HG03025 (cell line): ENCODE data around the gene SCFD2.
A peak's percentile ranks its signal among the peaks of the same experiment; 100 is the strongest.
"Not testable (repeated sequence)": the region's sequence is repeated elsewhere in the genome, so short reads cannot be mapped to it uniquely, and the experiment has no call there.

Experiments used
- ATAC-seq: cut with Tn5 transposase; IDR thresholded peaks from one replicate; pipeline ENCODE4 v1.9.1; 2021; ENCODE audit warnings: mild to moderate bottlenecking, moderate library complexity; ENCODE audit not compliant: unreplicated experiment, low FRiP score

The SCFD2 gene

GRCh38 chr4:53064609-53065008 is 301.3 kb downstream of the SCFD2 start:
- no peak for ATAC-seq

GRCh38 chr4:53061091-53061850 is 304.6 kb downstream of the SCFD2 start:
- no peak for ATAC-seq

- peak; percentile 49 for ATAC-seq
These were observed 305.6 kb downstream of the SCFD2 start for GRCh38 chr4:53060278-53060677.

GRCh38 chr4:53059871-53060270 is 306.0 kb downstream of the SCFD2 start:
- ATAC-seq, result peak; percentile 14

- ATAC-seq, result no peak
These were observed 306.6 kb downstream of the SCFD2 start for GRCh38 chr4:53059256-53059655.

- ATAC-seq, result no peak
These were observed 308.2 kb downstream of the SCFD2 start for GRCh38 chr4:53057679-53058078.

GRCh38 chr4:53057108-53057507 is 308.8 kb downstream of the SCFD2 start:
- ATAC-seq, result not testable (repeated sequence)

GRCh38 chr4:53055716-53056403 is 310.0 kb downstream of the SCFD2 start:
- no peak for ATAC-seq

- ATAC-seq, result no peak
These were observed 310.6 kb downstream of the SCFD2 start for GRCh38 chr4:53055274-53055673.

GRCh38 chr4:53050361-53050774 is 315.5 kb downstream of the SCFD2 start:
- no peak for ATAC-seq

GRCh38 chr4:53049528-53049927 is 316.3 kb downstream of the SCFD2 start:
- no peak for ATAC-seq

GRCh38 chr4:53044651-53044960 is 321.3 kb downstream of the SCFD2 start:
- no peak for ATAC-seq

GRCh38 chr4:53043891-53044650 is 321.8 kb downstream of the SCFD2 start:
- no peak for ATAC-seq

- ATAC-seq, result no peak
These were observed 322.8 kb downstream of the SCFD2 start for GRCh38 chr4:53043055-53043454.

GRCh38 chr4:53040851-53041250 is 325.0 kb downstream of the SCFD2 start:
- no peak for ATAC-seq

GRCh38 chr4:53040459-53040815 is 325.4 kb downstream of the SCFD2 start:
- no peak for ATAC-seq

- no peak for ATAC-seq
These were observed 326.0 kb downstream of the SCFD2 start for GRCh38 chr4:53039741-53040458.

GRCh38 chr4:53037892-53038291 is 328.0 kb downstream of the SCFD2 start:
- ATAC-seq, result no peak

- ATAC-seq, result not testable (repeated sequence)
These were observed 333.0 kb downstream of the SCFD2 start for GRCh38 chr4:53032908-53033307.

- ATAC-seq, result no peak
These were observed 339.6 kb downstream of the SCFD2 start for GRCh38 chr4:53026233-53026632.
